Measurements from ENCODE around the gene TAS2R20.

Gene TAS2R20

DNA sequence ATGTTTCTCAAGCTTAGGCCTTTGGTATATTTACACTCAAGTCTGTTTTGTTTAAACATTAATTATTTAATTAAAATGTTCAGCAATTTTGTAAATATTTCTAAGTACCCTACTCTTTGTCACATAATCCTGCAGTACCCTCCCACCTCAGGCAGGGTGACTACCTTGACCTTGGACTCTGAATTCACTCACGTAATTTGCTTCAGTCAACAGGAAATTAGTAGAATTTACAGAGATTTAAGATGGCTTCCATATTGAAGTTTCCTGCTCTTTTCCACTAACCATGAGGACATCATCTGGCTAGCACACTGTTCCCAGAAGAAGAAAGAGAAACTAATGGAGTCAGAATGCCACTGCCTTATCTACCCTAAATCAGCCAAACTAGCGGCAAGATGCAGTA lies 25.3 kb upstream of the TAS2R20 start:
- CTCF ChIA-PET, result no interaction called here
- POLR2A ChIA-PET, result no interaction called here
- TF ChIP-seq NFRKB (IDR thresholded peaks at IDR 0.05), result no peak
- no peak for TF ChIP-seq FOXA1 (IDR thresholded peaks at IDR 0.05)
- no peak for TF ChIP-seq ZNF384 (IDR thresholded peaks at IDR 0.05)
- no peak for TF ChIP-seq SP1 (IDR thresholded peaks at IDR 0.05)
- TF ChIP-seq ARNT (IDR thresholded peaks at IDR 0.05), result no peak
- no peak for TF ChIP-seq BHLHE40 (IDR thresholded peaks at IDR 0.05; ENCODE audit: borderline replicate concordance)
- no peak for TF ChIP-seq ELF4 (IDR thresholded peaks at IDR 0.05)
- TF ChIP-seq HDGF (IDR thresholded peaks at IDR 0.05; ENCODE audit: borderline replicate concordance), result no peak
- TF ChIP-seq LEF1 (IDR thresholded peaks at IDR 0.05; ENCODE audit: borderline replicate concordance), result no peak
- no peak for TF ChIP-seq CTBP1 (IDR thresholded peaks at IDR 0.05; ENCODE audit: borderline replicate concordance)
- no peak for TF ChIP-seq TARDBP (IDR thresholded peaks at IDR 0.05)
- TF ChIP-seq L3MBTL2 (conservative IDR thresholded peaks at IDR 0.05), result no peak
- TF ChIP-seq, protein P1, sequence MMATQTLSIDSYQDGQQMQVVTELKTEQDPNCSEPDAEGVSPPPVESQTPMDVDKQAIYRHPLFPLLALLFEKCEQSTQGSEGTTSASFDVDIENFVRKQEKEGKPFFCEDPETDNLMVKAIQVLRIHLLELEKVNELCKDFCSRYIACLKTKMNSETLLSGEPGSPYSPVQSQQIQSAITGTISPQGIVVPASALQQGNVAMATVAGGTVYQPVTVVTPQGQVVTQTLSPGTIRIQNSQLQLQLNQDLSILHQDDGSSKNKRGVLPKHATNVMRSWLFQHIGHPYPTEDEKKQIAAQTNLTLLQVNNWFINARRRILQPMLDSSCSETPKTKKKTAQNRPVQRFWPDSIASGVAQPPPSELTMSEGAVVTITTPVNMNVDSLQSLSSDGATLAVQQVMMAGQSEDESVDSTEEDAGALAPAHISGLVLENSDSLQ (IDR thresholded peaks at IDR 0.05), result no peak
- no peak for DNase-seq (ENCODE audit: extremely low spot score)

DNA sequence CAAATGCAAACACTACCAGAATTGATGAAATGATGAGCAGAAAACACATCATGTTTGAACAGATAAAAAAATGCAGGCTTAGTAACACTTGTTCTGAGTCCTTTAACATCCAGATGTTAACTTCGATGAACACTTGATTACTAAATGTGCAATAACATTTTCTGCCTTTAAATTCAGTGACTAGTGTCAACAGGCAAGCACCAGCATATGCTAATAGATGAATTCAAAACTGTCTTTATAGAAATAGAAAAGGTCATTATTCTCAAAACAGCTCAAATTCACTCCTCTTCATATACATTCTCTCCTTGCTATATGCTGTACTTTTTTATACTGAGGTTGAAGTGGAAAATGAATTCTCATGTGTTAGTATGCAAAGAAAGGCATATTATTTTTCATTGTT lies 24.4 kb upstream of the TAS2R20 start, which contains the start of gene TAS2R19:
Gene TAS2R19, minus strand, starts transcription at position 101 of the 400 bp plus-strand sequence. Its CDS starts 49 bp downstream, at position 52.
- TF ChIP-seq TARDBP (IDR thresholded peaks at IDR 0.05), result no peak
- no peak for TF ChIP-seq FOXM1 (IDR thresholded peaks at IDR 0.05; ENCODE audit: borderline replicate concordance)
- TF ChIP-seq BHLHE40 (IDR thresholded peaks at IDR 0.05; ENCODE audit: borderline replicate concordance), result no peak
- no peak for TF ChIP-seq FOXK2 (IDR thresholded peaks at IDR 0.05)
- no peak for TF ChIP-seq FOXA1 (IDR thresholded peaks at IDR 0.05)
- no peak for TF ChIP-seq LEF1 (IDR thresholded peaks at IDR 0.05; ENCODE audit: borderline replicate concordance)
- TF ChIP-seq HDGF (IDR thresholded peaks at IDR 0.05; ENCODE audit: borderline replicate concordance), result no peak
- no peak for TF ChIP-seq L3MBTL2 (conservative IDR thresholded peaks at IDR 0.05)
- no peak for TF ChIP-seq NFRKB (IDR thresholded peaks at IDR 0.05)
- TF ChIP-seq CTBP1 (IDR thresholded peaks at IDR 0.05; ENCODE audit: borderline replicate concordance), result no peak
- TF ChIP-seq ZNF384 (IDR thresholded peaks at IDR 0.05), result no peak
- no peak for TF ChIP-seq ELF4 (IDR thresholded peaks at IDR 0.05)
- TF ChIP-seq SUZ12 (IDR thresholded peaks at IDR 0.05), result no peak
- TF ChIP-seq, protein P1 (IDR thresholded peaks at IDR 0.05), result no peak
- TF ChIP-seq ARNT (IDR thresholded peaks at IDR 0.05), result no peak
- ChIA-PET CTCF (no interaction called here), POLR2A (no interaction called here)
- no peak for DNase-seq (ENCODE audit: extremely low spot score)

DNA sequence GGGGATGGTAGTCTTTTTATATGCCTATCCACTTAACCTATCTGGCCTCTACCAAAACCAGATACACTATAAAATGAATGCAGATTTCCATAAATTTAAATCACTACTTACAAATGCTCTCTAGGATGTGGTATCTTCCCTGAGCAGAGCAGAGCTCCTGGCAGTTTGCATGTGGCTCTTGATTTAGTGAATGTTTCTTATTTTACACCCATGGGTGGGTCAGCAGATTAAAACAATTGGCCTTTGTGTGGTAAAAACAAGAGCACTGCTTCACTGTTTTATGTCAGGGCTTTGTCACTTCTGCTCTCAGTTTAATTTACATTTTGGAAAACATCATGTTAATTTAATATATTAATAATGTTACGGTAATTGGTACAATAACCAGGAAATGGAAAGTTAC lies 18.8 kb upstream of the TAS2R20 start:
- no peak for TF ChIP-seq ZNF384 (IDR thresholded peaks at IDR 0.05)
- TF ChIP-seq LEF1 (IDR thresholded peaks at IDR 0.05; ENCODE audit: borderline replicate concordance), result no peak
- TF ChIP-seq FOXA1 (IDR thresholded peaks at IDR 0.05), result no peak
- TF ChIP-seq CTBP1 (IDR thresholded peaks at IDR 0.05; ENCODE audit: borderline replicate concordance), result no peak
- TF ChIP-seq FOXK2 (IDR thresholded peaks at IDR 0.05), result no peak
- TF ChIP-seq NFRKB (IDR thresholded peaks at IDR 0.05), result no peak
- no peak for TF ChIP-seq ARNT (IDR thresholded peaks at IDR 0.05)
- TF ChIP-seq ELF4 (IDR thresholded peaks at IDR 0.05), result no peak
- TF ChIP-seq FOXM1 (IDR thresholded peaks at IDR 0.05; ENCODE audit: borderline replicate concordance), result no peak
- TF ChIP-seq TARDBP (IDR thresholded peaks at IDR 0.05), result no peak
- no peak for TF ChIP-seq SP1 (IDR thresholded peaks at IDR 0.05)
- no peak for TF ChIP-seq L3MBTL2 (conservative IDR thresholded peaks at IDR 0.05)
- TF ChIP-seq HDGF (IDR thresholded peaks at IDR 0.05; ENCODE audit: borderline replicate concordance), result no peak
- TF ChIP-seq SUZ12 (IDR thresholded peaks at IDR 0.05), result no peak
- POLR2A ChIA-PET, result no interaction called here
- CTCF ChIA-PET, result no interaction called here
- no peak for DNase-seq (ENCODE audit: extremely low spot score)

DNA sequence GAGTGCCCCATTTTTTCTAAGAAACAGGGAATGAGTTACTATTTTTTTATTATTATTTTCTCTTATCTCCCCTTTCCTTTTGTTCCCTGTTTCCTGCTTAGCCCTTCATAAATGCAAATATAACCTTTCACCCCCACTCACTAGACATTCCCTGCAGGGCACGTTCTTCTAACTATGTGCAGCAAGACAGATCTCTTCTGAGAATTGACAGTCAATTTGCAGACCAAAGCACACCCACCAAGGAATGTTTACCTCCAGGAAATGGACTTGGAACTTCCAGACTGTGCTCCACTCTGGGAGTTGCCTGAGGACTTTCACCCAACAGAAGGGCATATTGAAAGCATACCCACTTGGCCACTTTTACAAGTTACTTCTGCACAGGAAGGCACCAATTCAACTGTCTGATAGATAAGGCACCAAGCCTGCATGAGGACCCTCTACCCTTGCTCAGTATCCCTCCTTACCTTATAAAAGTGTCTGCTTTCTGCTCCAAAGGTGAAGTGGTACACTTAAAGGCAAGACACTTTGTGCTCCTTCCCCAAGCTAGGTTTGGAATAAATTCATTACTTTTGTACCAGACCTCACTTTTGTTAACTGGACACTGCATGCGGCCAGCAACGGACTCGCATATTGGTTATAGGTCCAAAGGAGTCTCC lies 17.8 kb upstream of the TAS2R20 start:
- ChIA-PET CTCF (no interaction called here), POLR2A (interaction anchor here (0.6 kb wide), 1 partner anchor 56 kb away, joined by 4 read pairs; no protein-coding TSS in a partner anchor)
- DNase-seq (ENCODE audit: extremely low spot score), result no peak
- TF ChIP-seq BHLHE40 (IDR thresholded peaks at IDR 0.05; ENCODE audit: borderline replicate concordance) (no peak), CTBP1 (IDR thresholded peaks at IDR 0.05; ENCODE audit: borderline replicate concordance) (no peak), ARNT (IDR thresholded peaks at IDR 0.05) (no peak), ELF4 (IDR thresholded peaks at IDR 0.05) (no peak), SP1 (IDR thresholded peaks at IDR 0.05) (no peak), L3MBTL2 (conservative IDR thresholded peaks at IDR 0.05) (no peak), SUZ12 (IDR thresholded peaks at IDR 0.05) (no peak), TARDBP (IDR thresholded peaks at IDR 0.05) (no peak), FOXA1 (IDR thresholded peaks at IDR 0.05) (no peak), FOXM1 (IDR thresholded peaks at IDR 0.05; ENCODE audit: borderline replicate concordance) (no peak), FOXK2 (IDR thresholded peaks at IDR 0.05) (no peak), LEF1 (IDR thresholded peaks at IDR 0.05; ENCODE audit: borderline replicate concordance) (no peak), ZNF384 (IDR thresholded peaks at IDR 0.05) (no peak), HDGF (IDR thresholded peaks at IDR 0.05; ENCODE audit: borderline replicate concordance) (no peak), NFRKB (IDR thresholded peaks at IDR 0.05) (no peak)
- TF ChIP-seq, protein P1 (IDR thresholded peaks at IDR 0.05), result no peak

DNA sequence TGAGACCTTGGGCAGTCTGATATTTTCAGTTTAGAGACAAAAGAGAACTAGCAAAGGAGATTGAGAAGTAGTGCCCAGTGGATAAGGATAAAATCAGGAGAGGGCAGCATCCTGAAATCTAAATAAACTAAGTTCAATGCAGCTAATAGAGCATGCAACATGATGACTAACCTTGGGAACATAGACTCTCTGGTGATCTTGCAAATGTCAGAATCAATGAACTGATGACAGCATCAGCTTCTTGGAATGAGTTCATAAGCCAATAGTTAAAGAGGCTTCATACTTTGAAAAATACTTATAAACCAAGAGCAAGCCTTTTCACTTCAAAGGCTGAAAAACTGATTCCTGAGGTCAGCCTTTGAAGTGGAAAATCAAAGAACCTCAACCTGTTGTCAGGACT lies 16.1 kb upstream of the TAS2R20 start:
- TF ChIP-seq, protein P1 (IDR thresholded peaks at IDR 0.05), result no peak
- TF ChIP-seq FOXA1 (IDR thresholded peaks at IDR 0.05), result no peak
- TF ChIP-seq ELF4 (IDR thresholded peaks at IDR 0.05), result no peak
- TF ChIP-seq SP1 (IDR thresholded peaks at IDR 0.05), result no peak
- no peak for TF ChIP-seq TARDBP (IDR thresholded peaks at IDR 0.05)
- no peak for TF ChIP-seq CTBP1 (IDR thresholded peaks at IDR 0.05; ENCODE audit: borderline replicate concordance)
- TF ChIP-seq NFRKB (IDR thresholded peaks at IDR 0.05), result no peak
- TF ChIP-seq FOXM1 (IDR thresholded peaks at IDR 0.05; ENCODE audit: borderline replicate concordance), result no peak
- no peak for TF ChIP-seq ZNF384 (IDR thresholded peaks at IDR 0.05)
- no peak for TF ChIP-seq HDGF (IDR thresholded peaks at IDR 0.05; ENCODE audit: borderline replicate concordance)
- no peak for TF ChIP-seq LEF1 (IDR thresholded peaks at IDR 0.05; ENCODE audit: borderline replicate concordance)
- no peak for TF ChIP-seq ARNT (IDR thresholded peaks at IDR 0.05)
- TF ChIP-seq BHLHE40 (IDR thresholded peaks at IDR 0.05; ENCODE audit: borderline replicate concordance), result no peak
- TF ChIP-seq L3MBTL2 (conservative IDR thresholded peaks at IDR 0.05), result no peak
- no peak for TF ChIP-seq SUZ12 (IDR thresholded peaks at IDR 0.05)
- no peak for TF ChIP-seq FOXK2 (IDR thresholded peaks at IDR 0.05)
- ChIA-PET POLR2A (no interaction called here), CTCF (no interaction called here)
- no peak for DNase-seq (ENCODE audit: extremely low spot score)

Measured in HEK293T (cell line).